Choroid plexus epithelial cell (primary cell): Measurements from ENCODE around the gene MAP1S.
"Not testable (repeated sequence)": the region's sequence is repeated elsewhere in the genome, so short reads cannot be mapped to it uniquely, and the experiment has no call there.

Experiments used
- DNase-seq: peaks from one replicate; pipeline ENCODE4 v3.0.0-alpha.2; 2010; ENCODE audit warnings: low read depth
- H3K4me3 ChIP-seq: 2 replicates; pipeline ENCODE4 v1.5.1; 2011; ENCODE audit warnings: low read depth, mild to moderate bottlenecking, control low read depth, low read length, moderate library complexity
- TF ChIP-seq, protein P1 (sequence below): conservative IDR thresholded peaks from 2 replicates; pipeline ENCODE4 v1.5.1; 2011; ENCODE audit warnings: low read depth, mild to moderate bottlenecking, control low read depth, inconsistent platforms, low read length, moderate library complexity

Gene MAP1S

DNA sequence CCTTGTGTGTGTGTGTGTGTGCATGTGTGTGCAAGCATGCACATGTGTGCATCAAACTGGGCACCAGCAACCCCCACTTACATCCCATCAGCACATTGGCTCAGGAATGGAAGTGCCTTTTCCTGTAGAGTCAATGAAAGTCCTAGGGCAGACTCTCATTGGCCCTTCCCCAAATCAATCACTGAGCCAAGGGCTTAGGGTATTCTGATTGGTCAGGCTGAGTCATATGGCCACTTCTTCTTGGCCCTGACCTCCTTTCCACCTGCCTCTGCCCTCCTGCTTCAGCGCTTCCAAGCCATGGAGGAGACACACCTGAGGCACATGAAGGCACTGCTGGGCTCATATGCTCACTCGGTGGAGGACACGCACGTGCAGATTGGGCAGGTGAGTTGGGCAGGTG lies 52.9 kb downstream of the MAP1S start:
- H3K4me3 ChIP-seq = no peak overlapping the region
- TF ChIP-seq, protein P1, sequence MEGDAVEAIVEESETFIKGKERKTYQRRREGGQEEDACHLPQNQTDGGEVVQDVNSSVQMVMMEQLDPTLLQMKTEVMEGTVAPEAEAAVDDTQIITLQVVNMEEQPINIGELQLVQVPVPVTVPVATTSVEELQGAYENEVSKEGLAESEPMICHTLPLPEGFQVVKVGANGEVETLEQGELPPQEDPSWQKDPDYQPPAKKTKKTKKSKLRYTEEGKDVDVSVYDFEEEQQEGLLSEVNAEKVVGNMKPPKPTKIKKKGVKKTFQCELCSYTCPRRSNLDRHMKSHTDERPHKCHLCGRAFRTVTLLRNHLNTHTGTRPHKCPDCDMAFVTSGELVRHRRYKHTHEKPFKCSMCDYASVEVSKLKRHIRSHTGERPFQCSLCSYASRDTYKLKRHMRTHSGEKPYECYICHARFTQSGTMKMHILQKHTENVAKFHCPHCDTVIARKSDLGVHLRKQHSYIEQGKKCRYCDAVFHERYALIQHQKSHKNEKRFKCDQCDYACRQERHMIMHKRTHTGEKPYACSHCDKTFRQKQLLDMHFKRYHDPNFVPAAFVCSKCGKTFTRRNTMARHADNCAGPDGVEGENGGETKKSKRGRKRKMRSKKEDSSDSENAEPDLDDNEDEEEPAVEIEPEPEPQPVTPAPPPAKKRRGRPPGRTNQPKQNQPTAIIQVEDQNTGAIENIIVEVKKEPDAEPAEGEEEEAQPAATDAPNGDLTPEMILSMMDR = no peak
- peak; percentile 43 for DNase-seq

DNA sequence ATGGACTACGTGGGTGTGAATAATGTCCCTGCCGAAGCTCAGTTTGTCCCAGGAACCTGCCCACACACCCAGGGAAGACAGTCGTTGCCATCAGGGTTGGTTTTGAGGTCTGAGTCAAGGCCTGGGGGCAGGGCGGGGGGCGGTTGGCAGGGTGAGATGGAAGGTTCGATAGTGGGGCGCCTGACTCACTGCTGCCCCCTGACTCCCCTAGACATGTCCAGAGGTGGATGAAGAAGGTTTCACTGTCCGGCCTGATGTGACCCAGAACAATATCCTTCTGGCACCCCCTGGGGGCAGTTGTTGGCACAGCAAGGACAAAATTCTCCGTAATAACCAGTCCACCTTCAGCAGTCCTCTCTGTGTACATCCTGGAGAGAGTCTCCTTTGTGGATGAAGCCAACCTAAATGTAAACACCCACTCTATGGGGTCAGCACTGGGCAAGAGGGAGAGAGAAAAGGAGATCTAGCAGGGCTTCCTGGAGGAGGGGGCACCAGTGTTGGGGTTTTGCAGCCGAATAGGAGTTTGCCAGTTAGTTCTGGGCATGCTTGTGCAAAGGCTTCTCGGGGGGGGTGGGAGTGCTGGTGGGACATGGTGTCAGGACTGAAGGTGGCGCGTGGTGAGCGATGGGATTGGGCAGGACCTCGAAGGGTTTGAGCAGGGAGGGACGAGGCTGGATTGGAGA lies 56.1 kb downstream of the MAP1S start:
- peak; percentile 52 for DNase-seq
- no peak overlapping the region for H3K4me3 ChIP-seq

DNA sequence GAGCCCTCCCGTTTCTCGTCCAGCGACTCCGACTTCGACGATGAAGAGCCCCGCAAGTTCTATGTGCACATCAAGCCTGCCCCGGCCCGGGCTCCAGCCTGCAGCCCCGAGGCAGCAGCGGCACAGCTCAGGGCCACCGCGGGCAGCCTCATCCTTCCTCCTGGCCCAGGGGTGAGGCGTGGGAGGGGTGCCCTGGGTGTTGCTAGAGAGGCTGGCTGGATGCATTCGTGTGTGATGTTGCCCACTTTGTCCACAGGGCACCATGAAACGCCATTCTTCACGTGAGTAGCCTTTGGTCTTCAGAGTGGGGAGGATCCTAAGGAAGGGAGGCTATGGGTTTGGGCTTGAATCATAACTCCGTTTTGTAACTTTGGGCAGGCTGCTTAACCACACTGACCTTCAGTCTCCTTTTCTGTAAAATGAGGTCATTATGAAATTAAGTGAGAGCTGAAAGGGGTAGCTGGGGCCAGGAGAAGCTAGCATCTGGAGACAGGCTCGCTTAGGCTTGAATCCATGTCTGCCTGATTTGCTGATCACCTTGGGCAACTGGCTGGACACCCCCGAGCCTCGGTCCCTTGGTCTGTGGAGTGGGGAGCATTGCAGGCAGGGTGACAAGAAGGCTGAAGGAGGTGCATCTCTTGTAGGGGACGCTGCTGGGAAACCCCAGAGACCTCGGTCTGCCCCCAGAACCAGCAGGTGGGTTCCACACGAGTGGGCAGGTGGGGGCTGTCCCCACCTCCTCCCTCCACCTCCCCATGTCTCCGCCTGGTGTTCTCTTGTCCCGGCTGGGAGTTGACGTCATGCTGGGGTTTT lies 56.9 kb downstream of the MAP1S start:
- H3K4me3 ChIP-seq = no peak overlapping the region
- TF ChIP-seq, protein P1 = no peak
- peak; percentile 46 for DNase-seq

More for the DNA sequence above, 56.1 kb downstream of the MAP1S start:
- TF ChIP-seq, protein P1 = peak; percentile 79

DNA sequence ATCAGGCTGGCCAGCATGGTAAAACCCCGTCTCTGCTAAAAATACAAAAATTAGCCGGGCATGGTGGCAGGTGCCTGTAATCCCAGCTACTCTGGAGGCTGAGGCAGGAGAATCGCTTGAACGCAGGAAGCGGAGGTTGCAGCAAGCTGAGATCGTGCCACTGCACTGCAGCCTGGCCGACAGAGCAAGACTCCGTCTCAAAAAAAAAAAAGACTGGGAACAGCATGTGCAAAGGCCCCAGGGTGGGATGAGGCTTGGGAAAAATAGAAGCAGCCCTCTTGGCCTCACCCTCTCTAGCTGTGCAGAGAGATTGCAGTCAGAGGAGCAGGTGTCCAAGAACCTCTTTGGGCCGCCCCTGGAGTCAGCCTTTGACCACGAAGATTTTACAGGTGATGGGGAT lies 58.6 kb downstream of the MAP1S start:
- DNase-seq, H3K4me3 ChIP-seq: not testable (repeated sequence)

DNA sequence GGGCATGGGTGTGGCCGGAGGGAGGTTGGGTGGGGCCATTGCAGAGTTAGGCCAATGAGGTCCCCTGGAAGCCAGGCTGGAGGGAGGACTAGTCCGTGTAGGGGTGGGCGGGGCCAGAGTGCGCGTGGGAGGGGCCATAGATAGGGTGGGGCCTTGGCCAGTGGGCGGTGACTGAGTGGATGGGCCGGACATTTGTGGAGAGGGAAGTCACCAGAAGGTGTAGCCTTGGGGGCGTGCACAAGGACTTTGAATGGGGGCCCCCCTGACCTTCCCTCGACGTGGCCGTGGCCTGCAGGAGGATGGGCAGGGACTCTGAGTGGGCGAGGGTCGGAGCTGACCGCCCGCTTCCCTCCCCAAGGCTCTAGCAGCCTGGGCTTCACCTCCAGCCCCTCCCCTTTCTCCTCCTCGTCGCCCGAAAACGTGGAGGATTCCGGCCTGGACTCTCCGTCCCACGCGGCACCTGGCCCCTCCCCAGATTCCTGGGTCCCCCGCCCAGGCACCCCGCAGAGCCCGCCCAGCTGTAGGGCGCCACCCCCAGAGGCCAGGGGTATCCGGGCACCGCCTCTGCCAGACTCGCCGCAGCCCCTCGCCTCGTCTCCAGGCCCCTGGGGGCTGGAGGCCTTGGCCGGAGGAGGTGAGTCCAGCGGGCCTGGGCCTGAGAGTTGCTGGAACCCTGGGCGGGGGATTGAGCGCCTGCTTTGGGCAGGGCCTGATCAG lies 59.1 kb downstream of the MAP1S start:
- DNase-seq = peak; percentile 68
- TF ChIP-seq, protein P1 = no peak
- peak overlapping the region; percentile 39 for H3K4me3 ChIP-seq

DNA sequence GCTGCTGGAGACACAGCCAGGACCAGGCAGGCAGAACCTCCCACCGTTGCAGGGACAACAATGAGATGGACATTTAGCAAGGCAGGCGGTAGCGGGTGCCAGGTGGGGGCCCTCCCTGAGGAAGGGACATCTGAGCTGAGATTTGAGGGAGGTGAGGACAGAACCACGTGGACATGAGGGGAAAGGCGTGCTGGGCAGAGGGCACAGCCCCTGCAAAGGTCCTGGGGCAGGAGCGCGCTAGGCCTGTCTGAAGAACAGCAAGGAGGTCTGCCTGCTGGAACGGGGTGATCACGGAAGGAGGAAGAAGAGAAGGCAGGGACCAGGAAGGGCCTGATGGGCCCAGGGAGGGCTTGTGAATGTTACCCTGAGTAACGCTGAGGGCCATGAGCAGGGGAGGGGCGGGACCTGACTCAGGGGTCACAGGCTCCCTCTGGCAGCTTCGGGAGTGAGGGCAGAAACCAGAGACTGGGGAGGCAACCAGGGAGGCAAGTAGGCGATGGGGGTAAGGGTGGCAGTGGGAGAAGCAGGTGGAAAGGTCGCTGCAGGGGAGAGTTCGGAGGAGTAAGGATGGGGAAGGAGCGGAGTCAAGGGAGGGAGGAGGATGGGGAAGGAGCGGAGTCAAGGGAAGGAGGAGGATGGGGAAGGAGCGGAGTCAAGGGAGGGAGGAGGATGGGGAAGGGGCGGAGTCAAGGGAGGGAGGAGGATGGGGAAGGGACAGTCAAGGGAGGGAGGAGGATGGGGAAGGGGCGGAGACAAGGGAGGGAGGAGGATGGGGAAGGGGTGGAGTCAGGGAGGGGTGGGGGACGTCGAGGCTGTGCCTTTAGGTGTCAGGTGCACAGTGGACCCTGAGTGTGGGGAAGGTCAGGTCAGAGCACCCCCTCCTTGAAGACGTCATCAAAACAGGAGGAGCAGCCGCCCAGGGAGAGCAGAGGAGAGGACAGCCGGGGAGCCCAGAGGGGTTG lies 60.0 kb downstream of the MAP1S start:
- peak overlapping the region; percentile 39 for H3K4me3 ChIP-seq
- TF ChIP-seq, protein P1 = no peak
- DNase-seq = peak; percentile 65
